ENCODE results near the gene CTIF. TPM values are rescaled to one million over a fixed set of nuclear protein-coding genes. Genes with fewer than 3 reads are reported as not detected.

Gene CTIF
- polyA plus RNA-seq, 3 donors, result 0.38 to 8.7 (median 1.2) TPM

GRCh38 chr18:48752928-48753327 lies 214.1 kb downstream of the CTIF start:
- Histone ChIP-seq H3K27me3 (ENCODE audit: control insufficient read depth in 2 of 2, insufficient read depth in 2 of 2, low read length in 2 of 2) (no peaks in the 10 kb centered on the region), H3K27ac (ENCODE audit: low read depth in 1 of 2, low read length in 2 of 2) (no peak overlapping the region), H3K36me3 (replicated peaks in 1 of 2; ENCODE audit: control insufficient read depth in 1 of 2, insufficient read depth in 2 of 2, low read length in 2 of 2) (peaks cover 0 to 3% of the 10 kb centered on the region in 2 donors), H3K79me2 (ENCODE audit: insufficient read depth, low read length) (no peaks in the 10 kb centered on the region), H3K9me3 (replicated peaks in 1 of 2; ENCODE audit: control insufficient read depth in 1 of 2, insufficient read depth in 1 of 2, low read length in 2 of 2) (no peaks in the 10 kb centered on the region), H4K20me1 (ENCODE audit: insufficient read depth, low read length) (no peaks in the 10 kb centered on the region), H3K4me1 (ENCODE audit: control insufficient read depth in 1 of 2, insufficient read depth in 2 of 2, low read length in 2 of 2) (peaks cover 0 to 6% of the 10 kb centered on the region in 2 donors), H3K9ac (ENCODE audit: insufficient read depth, low read length, poor library complexity, severe bottlenecking) (no peak overlapping the region), H3K4me2 (replicated peaks; ENCODE audit: extremely low read depth, low read length, poor library complexity, severe bottlenecking) (no peak overlapping the region), H2AFZ (ENCODE audit: insufficient read depth, low read depth, low read length, poor library complexity, severe bottlenecking) (no peak overlapping the region), H3K4me3 (replicated peaks in 1 of 3; ENCODE audit: low read depth in 2 of 3, low read length in 3 of 3) (no peak overlapping the region)
- no peak overlapping the region for H3K4me3 Mint-ChIP-seq
- no peak overlapping the region for H3K27ac Mint-ChIP-seq
- peaks cover 5 to 8% of the 10 kb centered on the region in 2 donors for H3K36me3 Mint-ChIP-seq
- intact Hi-C loops (cut with micrococcal nuclease), result no loop called here
- peaks cover 0 to 4% (median 0%) of the 10 kb centered on the region in 3 donors for H3K27me3 Mint-ChIP-seq (ENCODE audit: low read depth in 3 of 3)
- TF ChIP-seq, protein P1, sequence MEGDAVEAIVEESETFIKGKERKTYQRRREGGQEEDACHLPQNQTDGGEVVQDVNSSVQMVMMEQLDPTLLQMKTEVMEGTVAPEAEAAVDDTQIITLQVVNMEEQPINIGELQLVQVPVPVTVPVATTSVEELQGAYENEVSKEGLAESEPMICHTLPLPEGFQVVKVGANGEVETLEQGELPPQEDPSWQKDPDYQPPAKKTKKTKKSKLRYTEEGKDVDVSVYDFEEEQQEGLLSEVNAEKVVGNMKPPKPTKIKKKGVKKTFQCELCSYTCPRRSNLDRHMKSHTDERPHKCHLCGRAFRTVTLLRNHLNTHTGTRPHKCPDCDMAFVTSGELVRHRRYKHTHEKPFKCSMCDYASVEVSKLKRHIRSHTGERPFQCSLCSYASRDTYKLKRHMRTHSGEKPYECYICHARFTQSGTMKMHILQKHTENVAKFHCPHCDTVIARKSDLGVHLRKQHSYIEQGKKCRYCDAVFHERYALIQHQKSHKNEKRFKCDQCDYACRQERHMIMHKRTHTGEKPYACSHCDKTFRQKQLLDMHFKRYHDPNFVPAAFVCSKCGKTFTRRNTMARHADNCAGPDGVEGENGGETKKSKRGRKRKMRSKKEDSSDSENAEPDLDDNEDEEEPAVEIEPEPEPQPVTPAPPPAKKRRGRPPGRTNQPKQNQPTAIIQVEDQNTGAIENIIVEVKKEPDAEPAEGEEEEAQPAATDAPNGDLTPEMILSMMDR (IDR thresholded peaks at IDR 0.05), result no peak
- DNase-seq, result no peak
- peaks cover 15% of the 10 kb centered on the region for H3K4me1 Mint-ChIP-seq
- WGBS (ENCODE audit: insufficient coverage), result 100% methylated on average over 3 of the region's 8 CpGs
- H3K9me3 Mint-ChIP-seq, result no peaks in the 10 kb centered on the region

- TF ChIP-seq, protein P1 (IDR thresholded peaks at IDR 0.05), result no peak
- H3K27me3 Mint-ChIP-seq (ENCODE audit: low read depth in 3 of 3), result peaks cover 0 to 4% (median 0%) of the 10 kb centered on the region in 3 donors
- no peak for DNase-seq
- intact Hi-C loops (cut with micrococcal nuclease), result no loop called here
- H3K4me2 ChIP-seq (replicated peaks; ENCODE audit: extremely low read depth, low read length, poor library complexity, severe bottlenecking), result no peak overlapping the region
- H3K4me1 ChIP-seq (ENCODE audit: control insufficient read depth in 1 of 2, insufficient read depth in 2 of 2, low read length in 2 of 2), result peaks cover 0 to 6% of the 10 kb centered on the region in 2 donors
- no peak overlapping the region for H3K9ac ChIP-seq (ENCODE audit: insufficient read depth, low read length, poor library complexity, severe bottlenecking)
- 95% methylated on average over 10 of the region's 11 CpGs for WGBS (ENCODE audit: insufficient coverage)
- H3K4me1 Mint-ChIP-seq, result peaks cover 15% of the 10 kb centered on the region
- no peaks in the 10 kb centered on the region for H3K79me2 ChIP-seq (ENCODE audit: insufficient read depth, low read length)
- no peaks in the 10 kb centered on the region for H3K9me3 Mint-ChIP-seq
- H3K4me3 Mint-ChIP-seq, result no peak overlapping the region
- H2AFZ ChIP-seq (ENCODE audit: insufficient read depth, low read depth, low read length, poor library complexity, severe bottlenecking), result no peak overlapping the region
- H3K36me3 Mint-ChIP-seq, result peaks cover 12 to 16% of the 10 kb centered on the region in 2 donors
- H3K4me3 ChIP-seq (replicated peaks in 1 of 3; ENCODE audit: low read depth in 2 of 3, low read length in 3 of 3), result no peak overlapping the region
- H3K9me3 ChIP-seq (replicated peaks in 1 of 2; ENCODE audit: control insufficient read depth in 1 of 2, insufficient read depth in 1 of 2, low read length in 2 of 2), result no peaks in the 10 kb centered on the region
- H3K27ac ChIP-seq (ENCODE audit: low read depth in 1 of 2, low read length in 2 of 2), result no peak overlapping the region
- no peaks in the 10 kb centered on the region for H4K20me1 ChIP-seq (ENCODE audit: insufficient read depth, low read length)
- H3K36me3 ChIP-seq (replicated peaks in 1 of 2; ENCODE audit: control insufficient read depth in 1 of 2, insufficient read depth in 2 of 2, low read length in 2 of 2), result peaks cover 0 to 11% of the 10 kb centered on the region in 2 donors
- no peaks in the 10 kb centered on the region for H3K27me3 ChIP-seq (ENCODE audit: control insufficient read depth in 2 of 2, insufficient read depth in 2 of 2, low read length in 2 of 2)
- H3K27ac Mint-ChIP-seq, result no peak overlapping the region
These were observed 214.9 kb downstream of the CTIF start for GRCh38 chr18:48753691-48754090.
